Measurements from ENCODE around the gene ADORA3.

Gene ADORA3

GRCh38 chr1:111507411-111508201 is 4.2 kb upstream of the ADORA3 start:
- DNase-seq (ENCODE audit: low read depth, low spot score) = no peak

GRCh38 chr1:111506561-111506960 is 3.1 kb upstream of the ADORA3 start:
- no peak for DNase-seq (ENCODE audit: low read depth, low spot score)

GRCh38 chr1:111505641-111506119 is 2.2 kb upstream of the ADORA3 start:
- no peak for DNase-seq (ENCODE audit: low read depth, low spot score)

- no peak for DNase-seq (ENCODE audit: low read depth, low spot score)
These were observed 664 bp upstream of the ADORA3 start for GRCh38 chr1:111504097-111504496.

- DNase-seq (ENCODE audit: low read depth, low spot score) = no peak
These were observed 1.8 kb downstream of the ADORA3 start for GRCh38 chr1:111501645-111502044.

- no peak for DNase-seq (ENCODE audit: low read depth, low spot score)
These were observed 4.2 kb downstream of the ADORA3 start for GRCh38 chr1:111499026-111499785.

- DNase-seq (ENCODE audit: low read depth, low spot score) = no peak
These were observed 5.8 kb downstream of the ADORA3 start for GRCh38 chr1:111497592-111497991.

GRCh38 chr1:111496398-111496797 is 7.0 kb downstream of the ADORA3 start:
- no peak for DNase-seq (ENCODE audit: low read depth, low spot score)

GRCh38 chr1:111491070-111491469 is 12.4 kb downstream of the ADORA3 start:
- DNase-seq (ENCODE audit: low read depth, low spot score) = no peak

- DNase-seq (ENCODE audit: low read depth, low spot score) = no peak
These were observed 13.2 kb downstream of the ADORA3 start for GRCh38 chr1:111490220-111490619.

- DNase-seq (ENCODE audit: low read depth, low spot score) = no peak
These were observed 13.8 kb downstream of the ADORA3 start for GRCh38 chr1:111489604-111490003.

- no peak for DNase-seq (ENCODE audit: low read depth, low spot score)
These were observed 14.8 kb downstream of the ADORA3 start for GRCh38 chr1:111488669-111489068.

- DNase-seq (ENCODE audit: low read depth, low spot score) = no peak
These were observed 16.3 kb downstream of the ADORA3 start for GRCh38 chr1:111487133-111487532.

GRCh38 chr1:111486431-111486830 is 17.0 kb downstream of the ADORA3 start:
- no peak for DNase-seq (ENCODE audit: low read depth, low spot score)

GRCh38 chr1:111484391-111485026 is 18.9 kb downstream of the ADORA3 start:
- DNase-seq (ENCODE audit: low read depth, low spot score) = no peak

- DNase-seq (ENCODE audit: low read depth, low spot score) = no peak
These were observed 19.6 kb downstream of the ADORA3 start for GRCh38 chr1:111483876-111484275.

GRCh38 chr1:111483166-111483565 is 20.3 kb downstream of the ADORA3 start:
- DNase-seq (ENCODE audit: low read depth, low spot score) = no peak

GRCh38 chr1:111481387-111482221 is 21.8 kb downstream of the ADORA3 start:
- no peak for DNase-seq (ENCODE audit: low read depth, low spot score)

GRCh38 chr1:111480674-111481073 is 22.8 kb downstream of the ADORA3 start:
- no peak for DNase-seq (ENCODE audit: low read depth, low spot score)

GRCh38 chr1:111476761-111477309 is 26.6 kb downstream of the ADORA3 start:
- no peak for DNase-seq (ENCODE audit: low read depth, low spot score)

GRCh38 chr1:111476214-111476613 is 27.2 kb downstream of the ADORA3 start:
- DNase-seq (ENCODE audit: low read depth, low spot score) = no peak

All from iPS DF 19.7 (cell line).